GM04503 (cell line): ENCODE data around the gene KIF5C.
"Not testable (repeated sequence)": the region's sequence is repeated elsewhere in the genome, so short reads cannot be mapped to it uniquely, and the experiment has no call there.

Source experiments
- DNase-seq: peaks from one replicate; pipeline ENCODE4 v3.0.0-alpha.2; 2012; ENCODE audit warnings: low read depth

Gene KIF5C

DNA sequence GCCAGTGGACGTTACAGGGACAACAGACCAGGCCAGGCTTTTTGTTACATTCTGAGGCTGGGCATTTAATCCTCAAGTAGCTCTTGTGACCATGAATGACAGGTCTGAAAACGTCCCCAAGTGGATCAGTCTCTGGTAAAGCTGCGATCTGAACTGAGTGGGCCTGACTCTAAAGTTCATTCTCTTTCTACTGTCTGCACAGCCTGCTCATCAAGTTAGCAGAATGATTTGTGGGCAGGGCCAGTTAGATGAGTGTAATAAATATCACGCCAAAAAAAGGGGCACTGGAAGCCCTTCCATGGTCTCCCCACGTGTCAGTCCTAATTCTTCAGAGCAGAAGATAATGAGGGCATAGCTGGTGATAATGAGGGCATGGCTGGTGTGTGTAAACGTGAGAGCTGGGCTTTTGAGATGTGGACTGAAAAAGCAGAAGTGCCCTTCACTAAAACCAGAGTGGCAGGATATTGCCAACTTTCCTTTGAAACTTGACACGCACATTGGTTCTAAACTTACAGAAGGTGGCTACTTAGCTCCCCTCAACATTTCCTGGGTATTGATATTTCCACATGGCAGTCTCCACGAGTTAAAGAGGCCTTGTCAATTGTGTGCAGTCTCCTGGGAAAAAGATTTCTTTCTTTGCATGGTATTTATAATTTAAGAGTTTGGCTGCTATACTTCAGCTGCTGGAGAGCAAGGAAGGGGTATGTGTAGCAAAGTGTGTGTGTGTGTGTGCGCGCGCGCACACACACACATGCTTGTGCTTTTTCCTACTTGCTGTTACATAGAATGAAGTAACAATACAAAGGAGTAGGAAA is 90.8 kb downstream of the KIF5C start:
- no peak for DNase-seq

- DNase-seq: no peak
These were observed 91.4 kb downstream of the KIF5C start for GRCh38 chr2:148966438-148966758.

DNA sequence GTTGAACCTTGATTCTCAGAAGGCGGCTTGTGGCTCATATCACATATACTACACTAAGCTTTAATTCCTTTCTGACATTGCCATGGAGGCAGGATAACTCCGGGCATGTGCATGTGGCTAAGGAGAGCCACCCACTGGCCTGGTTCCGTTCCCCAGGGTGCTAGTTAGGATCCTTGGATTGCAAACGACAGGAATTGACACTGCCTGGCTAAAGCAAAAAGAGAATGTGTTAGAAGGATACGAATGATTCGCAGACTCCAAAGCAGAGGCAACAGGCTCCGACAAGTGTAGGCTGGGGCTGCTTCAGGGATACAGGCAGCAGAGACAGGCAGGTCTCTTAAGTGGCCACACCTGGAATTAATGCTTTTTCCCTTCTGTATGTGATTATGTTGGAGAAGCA is 92.0 kb downstream of the KIF5C start:
- no peak for DNase-seq

DNA sequence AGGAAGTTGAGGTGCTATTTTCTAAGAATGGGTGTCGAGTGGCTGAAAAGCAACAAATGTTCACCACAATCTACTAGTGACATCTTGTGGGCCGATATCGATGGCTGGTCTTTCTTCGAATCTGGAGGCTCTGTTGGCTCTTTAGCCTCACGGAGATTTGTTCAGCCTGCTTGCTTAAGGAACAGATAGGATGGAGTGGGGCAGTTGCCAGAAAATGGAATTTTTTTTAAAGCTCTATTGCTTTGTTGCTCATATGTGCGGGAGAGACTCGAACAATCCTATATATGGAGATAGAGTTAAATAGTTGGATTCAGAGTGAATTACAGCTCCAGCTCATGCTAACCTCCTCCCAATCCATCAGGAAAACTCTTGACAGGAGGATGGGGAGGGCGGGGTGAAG is 92.6 kb downstream of the KIF5C start:
- no peak for DNase-seq

- no peak for DNase-seq
These were observed 93.3 kb downstream of the KIF5C start for GRCh38 chr2:148968301-148968700.

GRCh38 chr2:148968776-148969319 is 93.8 kb downstream of the KIF5C start:
- no peak for DNase-seq

DNA sequence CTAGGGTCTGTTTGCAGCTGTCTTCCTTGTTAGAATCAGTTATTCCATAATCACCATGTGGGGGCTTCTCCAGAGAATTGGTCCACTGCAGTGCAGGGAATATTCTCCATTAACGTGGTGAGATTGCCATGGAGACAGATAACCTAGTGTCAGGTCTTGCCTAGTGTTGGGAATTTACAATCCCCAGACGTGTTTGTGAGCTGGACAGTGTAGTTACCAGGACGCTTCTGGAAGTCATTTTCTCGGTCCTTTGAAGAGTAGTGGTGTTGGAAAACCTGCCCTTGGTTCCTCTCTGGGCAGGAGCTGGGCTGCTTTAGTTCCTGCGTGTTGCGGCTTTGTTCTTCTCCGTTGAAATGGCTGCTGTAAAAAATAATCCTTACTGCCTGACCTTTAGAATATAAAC is 94.6 kb downstream of the KIF5C start:
- no peak for DNase-seq

GRCh38 chr2:148970385-148970784 is 95.4 kb downstream of the KIF5C start:
- no peak for DNase-seq

GRCh38 chr2:148971547-148971946 is 96.5 kb downstream of the KIF5C start:
- no peak for DNase-seq

DNA sequence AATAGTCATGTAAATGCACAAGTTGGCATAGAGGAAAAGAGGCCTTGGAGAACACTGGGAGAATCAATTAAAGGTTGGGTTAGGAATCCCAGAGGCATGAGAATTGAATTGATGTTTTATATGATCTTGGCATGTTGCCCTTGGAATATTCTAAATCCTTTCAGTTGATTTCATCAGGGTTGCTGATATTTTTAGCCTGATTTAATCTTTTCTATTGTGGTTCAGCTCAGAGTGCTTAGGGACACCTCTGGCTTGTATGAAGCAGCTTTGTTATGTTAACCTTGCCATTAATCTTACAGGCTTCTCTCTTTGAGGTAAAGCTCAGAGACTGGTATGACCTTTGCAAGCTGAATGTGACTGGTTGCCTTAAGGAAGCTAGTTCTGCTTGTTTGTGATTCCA is 99.1 kb downstream of the KIF5C start:
- DNase-seq: no peak

- DNase-seq: no peak
These were observed 103.1 kb downstream of the KIF5C start for GRCh38 chr2:148978026-148978685.

DNA sequence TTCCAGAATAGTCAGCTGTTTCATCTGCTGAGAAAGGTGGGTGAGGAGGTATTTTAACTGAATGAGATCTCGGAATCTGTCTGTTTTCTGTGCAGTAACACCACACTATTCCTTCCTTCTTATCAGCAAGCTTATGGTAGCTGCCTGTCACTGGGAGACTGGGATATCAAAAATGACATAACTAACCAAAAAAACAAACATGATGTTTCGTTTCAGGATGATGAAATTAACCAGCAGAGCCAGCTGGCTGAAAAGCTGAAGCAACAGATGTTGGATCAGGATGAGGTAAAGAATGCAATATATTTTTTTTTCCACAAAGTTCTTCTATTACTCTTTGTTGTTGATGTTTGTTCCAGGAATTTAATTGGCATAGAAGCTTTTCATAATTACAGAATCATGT is 103.7 kb downstream of the KIF5C start:
- DNase-seq: no peak

DNA sequence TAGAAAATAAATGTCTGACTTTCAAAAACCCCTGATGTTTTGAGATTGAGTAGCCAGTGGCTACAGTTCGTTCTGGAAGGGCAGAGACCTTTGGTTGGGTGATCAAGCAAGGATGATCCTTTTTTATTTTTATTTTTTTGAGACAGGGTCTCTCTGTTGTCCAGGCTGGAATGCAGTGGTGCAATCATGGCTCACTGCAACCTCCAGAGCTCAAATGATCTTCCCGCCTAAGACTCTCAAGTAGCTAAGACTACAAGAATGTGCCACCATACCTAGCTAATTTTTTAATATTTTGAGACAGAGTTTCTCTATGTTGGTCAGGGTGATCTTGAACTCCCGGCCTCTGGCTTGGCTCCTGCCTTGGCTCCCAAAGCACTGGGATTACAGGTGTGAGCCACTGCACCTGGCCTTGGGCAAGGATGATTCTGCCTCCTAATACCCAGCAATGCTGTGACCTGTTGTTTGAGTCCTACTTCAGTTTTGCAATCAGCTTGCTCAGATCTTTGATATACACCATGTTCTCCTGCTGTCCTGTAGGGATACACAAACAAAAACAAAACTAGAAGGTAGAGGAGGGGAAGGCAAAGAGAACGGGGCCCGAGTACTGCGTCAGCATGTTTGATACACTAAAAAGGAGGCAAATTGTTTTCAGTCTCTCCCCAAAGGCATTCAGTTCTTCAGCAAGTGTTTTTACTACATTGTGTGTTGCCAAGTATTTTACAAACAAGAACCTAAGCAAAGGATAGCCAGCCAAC is 104.3 kb downstream of the KIF5C start:
- no peak for DNase-seq

DNA sequence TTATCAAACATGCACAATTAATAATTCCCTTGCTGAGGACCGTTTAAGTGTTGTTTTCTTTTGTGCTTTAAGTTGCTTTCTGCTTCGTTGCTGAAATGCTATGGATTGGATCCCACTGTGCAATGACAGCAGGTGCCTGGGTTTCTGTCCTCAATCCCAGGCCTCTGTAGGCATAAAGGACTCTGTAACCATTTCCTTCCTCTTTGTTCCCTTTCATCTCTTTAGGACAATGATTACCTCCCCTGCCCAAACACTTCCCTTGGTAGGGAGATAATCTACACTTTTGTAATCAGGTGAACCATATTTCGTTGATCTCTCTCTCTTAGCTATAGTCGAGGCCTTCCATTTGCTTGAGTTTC is 104.9 kb downstream of the KIF5C start:
- no peak for DNase-seq

DNA sequence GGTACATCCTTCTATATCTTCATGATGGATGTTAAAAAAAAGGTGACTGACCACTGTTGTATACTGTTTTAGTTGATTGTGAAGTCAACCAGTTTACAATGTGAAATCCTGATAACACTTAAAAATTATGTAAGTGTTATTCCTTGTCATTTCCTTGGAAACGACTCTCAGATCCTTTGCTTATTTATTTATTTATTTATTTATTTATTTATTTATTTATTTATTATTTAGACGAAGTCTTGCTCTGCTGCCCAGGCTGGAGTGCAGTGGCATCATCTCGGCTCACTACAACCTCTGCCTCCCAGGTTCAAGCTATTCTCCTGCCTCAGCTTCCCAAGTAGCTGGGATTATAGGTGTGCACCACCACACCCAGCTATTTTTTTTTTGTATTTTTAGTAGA is 105.5 kb downstream of the KIF5C start:
- not testable (repeated sequence) for DNase-seq

- DNase-seq: no peak
These were observed 106.3 kb downstream of the KIF5C start for GRCh38 chr2:148981324-148981723.

- no peak for DNase-seq
These were observed 106.8 kb downstream of the KIF5C start for GRCh38 chr2:148981781-148982180.

GRCh38 chr2:148982282-148982681 is 107.3 kb downstream of the KIF5C start:
- DNase-seq: no peak

GRCh38 chr2:148983896-148984295 is 108.9 kb downstream of the KIF5C start:
- DNase-seq: no peak

DNA sequence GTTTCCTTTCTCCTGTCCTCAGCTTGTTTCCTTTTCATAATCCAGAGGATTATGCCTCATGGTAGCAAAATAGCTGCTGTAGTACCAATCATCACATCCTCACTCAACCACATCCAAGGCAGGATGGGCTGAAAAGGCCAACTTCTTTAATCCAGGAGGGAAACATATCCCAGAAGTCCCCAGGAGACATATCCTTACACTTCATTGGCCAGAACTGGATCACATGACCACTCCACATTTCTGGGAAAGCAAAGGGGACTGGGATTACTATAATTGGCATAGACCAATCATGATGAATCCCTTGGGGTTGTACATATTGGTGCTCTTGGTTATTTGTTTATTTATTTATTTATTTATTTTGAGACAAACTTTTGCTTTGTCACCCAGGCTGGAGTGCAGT is 109.4 kb downstream of the KIF5C start:
- DNase-seq: no peak

DNA sequence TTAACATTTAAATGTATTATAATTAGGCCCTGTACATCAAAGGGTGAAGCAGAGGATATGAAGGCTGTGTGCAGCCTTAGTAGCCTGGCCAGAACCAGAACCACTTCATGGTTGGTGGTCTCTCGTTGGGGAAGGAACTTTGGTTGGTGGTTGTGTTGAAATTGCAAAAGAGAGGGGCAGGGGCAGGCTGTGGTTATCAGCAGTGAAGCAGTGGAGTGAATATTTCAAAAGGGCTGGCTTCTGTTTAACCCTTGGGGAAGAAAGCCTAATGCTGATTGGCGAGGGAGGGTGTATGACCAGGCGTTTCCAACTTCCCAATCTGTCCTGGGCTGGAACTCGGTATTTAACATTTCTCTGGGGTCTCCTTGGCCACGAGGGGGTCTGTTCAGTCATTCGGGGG is 112.3 kb downstream of the KIF5C start:
- DNase-seq: no peak

DNA sequence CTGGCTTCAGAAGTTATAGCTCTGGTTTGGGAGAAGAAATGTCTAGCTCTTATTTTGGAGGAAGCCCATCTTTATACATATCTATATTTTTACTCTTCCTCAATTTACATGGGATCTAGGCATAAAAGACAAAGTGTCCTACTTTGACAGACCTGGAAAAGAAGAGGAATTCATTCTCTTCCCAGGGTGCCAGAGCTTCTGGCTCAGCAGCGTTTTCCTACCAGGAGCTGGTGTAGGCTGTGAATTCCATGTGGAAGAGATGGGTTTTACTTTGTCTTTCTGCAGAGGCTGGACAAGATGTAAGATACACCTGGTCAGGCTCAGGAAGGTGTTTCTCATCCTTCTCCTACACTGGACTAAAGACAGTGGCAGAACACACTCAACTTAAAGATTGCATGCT is 113.3 kb downstream of the KIF5C start:
- no peak for DNase-seq

DNA sequence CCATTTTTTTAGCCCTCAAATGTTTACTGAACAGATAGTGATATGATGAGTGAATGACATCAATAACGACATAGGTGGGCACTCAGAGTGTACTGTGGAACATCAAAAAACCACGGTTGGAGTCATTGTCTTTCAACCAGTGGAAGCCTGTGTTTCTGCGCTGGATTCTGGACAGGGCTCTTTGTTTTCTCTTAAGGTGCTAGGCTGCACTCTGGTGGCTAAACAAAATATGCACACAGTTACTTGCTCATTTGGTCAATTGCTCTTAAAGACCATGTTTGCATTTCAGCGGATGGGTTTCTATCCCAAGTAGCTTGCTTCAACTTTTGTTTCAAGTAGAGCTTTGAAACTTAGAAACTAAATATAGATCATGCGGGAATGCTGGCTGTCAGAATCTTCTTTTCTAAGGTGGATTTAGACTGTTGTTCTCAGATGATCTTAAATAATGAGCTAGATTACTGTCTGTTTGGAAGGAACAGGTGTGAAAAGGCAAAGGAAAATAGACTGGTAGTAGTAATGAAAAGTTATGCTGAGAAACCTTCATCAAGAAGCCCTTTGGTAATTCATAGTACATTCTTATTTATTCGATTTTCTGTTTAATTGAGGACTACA is 115.0 kb downstream of the KIF5C start:
- DNase-seq: no peak
